LoVo (cell line): Measurements from ENCODE around the gene KAZN.

Experiments used
- DNase-seq: peaks from one replicate; pipeline ENCODE4 v3.0.0-alpha.2; 2016; ENCODE audit warnings: low spot score

KAZN gene

DNA sequence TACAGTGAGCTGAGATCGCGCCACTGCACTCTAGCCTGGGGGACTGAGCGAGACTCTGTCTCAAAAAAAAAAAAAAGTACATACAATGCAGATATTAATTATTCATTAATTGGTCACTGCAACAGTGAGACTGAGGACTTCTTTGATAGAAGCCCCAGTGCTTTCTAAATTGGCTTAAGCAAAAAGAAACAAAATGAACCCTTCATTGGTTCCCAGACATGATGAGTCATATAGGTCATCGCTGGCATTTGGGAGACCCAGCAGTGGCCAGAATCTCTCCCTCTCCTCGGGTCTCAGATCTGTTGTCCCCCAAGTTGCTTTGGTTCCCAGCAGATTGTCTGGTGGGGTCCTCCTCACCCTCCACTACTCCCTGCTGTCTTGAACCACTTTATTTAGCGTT is 144.9 kb downstream of the KAZN start:
- DNase-seq = no peak

DNA sequence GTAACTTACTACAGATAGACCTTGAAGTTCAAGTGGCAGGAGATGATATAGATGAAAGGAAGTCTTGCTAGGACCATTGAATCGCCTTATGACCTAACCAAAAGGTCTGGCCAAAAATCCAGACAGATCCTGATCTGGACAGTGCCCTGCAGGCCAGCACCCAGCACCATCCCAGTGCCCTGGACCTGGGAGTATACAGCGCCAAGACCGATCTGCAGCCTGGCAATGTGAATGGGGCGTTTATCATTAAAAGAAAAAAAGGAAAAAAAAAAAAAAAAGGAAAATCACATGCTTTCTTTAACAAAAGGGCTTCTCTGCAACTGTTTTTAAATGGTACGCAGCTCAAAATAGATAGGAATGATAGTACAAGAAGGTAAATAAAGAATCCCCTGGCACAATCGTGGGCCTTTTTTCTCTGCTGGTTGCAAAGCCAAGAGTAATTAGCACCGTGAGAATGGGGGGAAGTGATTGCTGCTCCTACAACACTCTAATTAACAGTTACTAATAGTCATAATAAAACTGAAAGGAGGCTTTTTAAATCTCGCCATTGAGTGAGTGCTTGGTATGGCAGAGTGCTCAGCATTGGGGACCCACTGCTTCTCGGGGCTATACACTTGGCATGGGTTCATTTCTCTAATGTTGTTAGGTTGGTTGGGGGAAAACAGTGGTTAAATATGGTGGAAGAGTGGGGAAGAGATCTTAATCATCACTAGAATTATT is 146.7 kb downstream of the KAZN start:
- no peak for DNase-seq

GRCh38 chr1:14745789-14746188 is 147.3 kb downstream of the KAZN start:
- no peak for DNase-seq

DNA sequence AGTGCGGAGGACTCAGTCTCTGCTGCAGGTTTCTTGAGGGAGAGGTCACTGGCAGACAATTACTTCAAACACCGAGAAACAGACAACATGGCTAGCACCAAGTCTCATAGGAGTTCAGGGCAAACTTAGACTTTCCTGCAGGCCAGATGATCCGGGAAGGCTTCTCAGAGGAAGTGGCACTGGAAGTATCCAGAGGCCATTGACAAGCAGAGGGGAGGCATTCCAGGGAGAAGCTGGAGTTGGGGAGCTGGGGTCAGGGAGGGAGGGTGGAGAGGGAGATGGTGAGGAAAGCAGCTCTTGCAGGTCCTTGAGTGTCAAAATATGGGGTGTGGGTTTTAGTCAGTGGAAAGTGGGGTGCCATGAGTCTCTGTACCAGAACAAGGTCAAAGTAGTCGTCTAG is 147.9 kb downstream of the KAZN start:
- no peak for DNase-seq

DNA sequence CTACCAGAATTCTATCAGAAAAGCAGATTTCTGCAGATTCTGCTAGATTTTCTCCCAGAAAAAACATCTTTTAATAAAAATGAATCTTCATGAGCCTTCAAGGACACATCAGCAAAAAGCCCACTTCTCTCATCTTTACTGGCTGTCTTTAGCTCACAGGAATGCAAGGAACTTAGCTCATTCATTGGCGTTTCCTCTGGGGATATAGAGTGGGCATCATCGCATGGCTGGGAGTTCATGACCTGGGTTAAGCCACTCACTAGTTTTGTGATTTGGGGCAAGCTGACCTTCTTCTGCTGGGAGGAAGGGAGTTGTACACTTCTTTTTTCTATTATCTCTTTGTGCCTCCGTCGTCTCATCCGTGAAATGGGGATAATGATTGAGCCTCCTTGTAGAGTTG is 149.7 kb downstream of the KAZN start:
- no peak for DNase-seq

GRCh38 chr1:14748977-14749376 is 150.5 kb downstream of the KAZN start:
- DNase-seq = no peak

GRCh38 chr1:14750490-14750889 is 152.0 kb downstream of the KAZN start:
- no peak for DNase-seq

DNA sequence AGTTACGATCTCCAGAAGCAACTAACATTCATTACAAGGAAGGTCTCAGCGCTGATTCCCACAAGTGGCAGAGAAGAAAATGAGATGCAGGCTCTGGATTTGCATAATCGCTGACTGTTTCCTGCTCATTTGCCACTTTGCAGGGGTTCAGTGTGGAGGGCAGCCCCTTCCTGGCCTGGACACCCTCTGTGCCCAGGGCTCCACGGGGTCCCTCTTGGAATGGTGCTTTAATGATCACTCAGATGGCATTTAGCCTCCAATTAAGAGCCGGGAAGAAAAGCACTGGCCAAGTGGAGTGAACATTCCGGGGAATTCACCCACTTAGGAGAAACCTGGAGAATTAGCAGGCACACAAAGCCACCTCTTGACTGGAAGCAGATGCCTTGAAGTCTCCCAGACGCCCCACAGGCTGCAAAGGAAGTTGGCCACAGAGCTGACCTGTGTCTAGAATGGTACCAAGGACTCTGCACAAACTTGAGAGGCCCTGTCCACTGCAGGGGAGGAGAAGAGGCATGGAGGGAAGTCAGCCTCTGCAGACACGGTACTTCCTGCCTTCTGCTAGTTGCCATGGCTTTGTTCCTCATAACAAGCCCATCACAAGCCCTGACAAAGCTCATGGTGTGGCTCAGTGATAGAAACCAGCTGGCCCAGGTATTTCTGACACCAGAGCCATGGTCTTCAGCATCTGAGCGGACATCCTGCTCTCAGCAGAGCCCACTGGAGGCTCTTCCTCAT is 157.2 kb downstream of the KAZN start:
- no peak for DNase-seq

- DNase-seq = no peak
Measured at GRCh38 chr1:14756589-14757285, 158.3 kb downstream of the KAZN start.

GRCh38 chr1:14757286-14757625 is 158.8 kb downstream of the KAZN start:
- DNase-seq = no peak

DNA sequence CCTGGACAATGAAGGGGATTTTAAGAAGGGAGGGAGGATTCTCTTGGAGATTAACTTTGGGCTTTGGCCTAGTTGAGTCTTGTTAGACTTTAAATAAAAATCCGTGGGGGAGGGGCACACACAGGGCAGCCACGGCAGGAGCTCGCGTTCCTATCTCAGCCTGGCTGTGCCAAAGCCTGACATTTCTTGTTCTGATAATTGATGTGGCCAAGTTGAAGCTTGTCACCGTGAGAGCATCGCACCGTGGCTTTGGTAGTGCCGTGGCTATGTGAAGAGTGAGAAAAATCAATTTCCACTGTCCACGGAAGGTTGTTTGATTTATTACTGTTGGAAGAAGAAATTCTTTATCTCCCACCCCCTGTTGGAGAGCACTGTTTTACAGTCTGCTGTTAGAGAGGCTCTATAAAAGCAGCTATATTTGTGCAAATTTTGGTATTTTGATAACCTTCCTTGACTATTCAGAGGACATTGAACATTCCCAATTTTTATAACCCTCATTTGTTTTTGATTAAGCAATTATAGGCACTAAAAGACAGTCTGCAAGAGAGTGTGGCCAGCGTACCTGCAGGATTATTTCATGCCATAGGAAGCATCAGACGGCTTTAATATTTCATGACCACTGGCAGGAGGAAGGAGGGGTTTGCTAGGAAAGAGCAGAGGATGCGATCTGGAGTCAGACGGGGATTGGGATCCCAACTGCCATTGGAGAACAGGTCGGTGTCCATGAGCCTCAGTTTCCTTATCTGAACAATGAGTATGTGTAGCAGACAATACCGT is 160.7 kb downstream of the KAZN start:
- no peak for DNase-seq

- DNase-seq = no peak
Measured at GRCh38 chr1:14759843-14760242, 161.4 kb downstream of the KAZN start.

- DNase-seq = no peak
Measured at GRCh38 chr1:14760780-14761179, 162.3 kb downstream of the KAZN start.

GRCh38 chr1:14761291-14762153 is 163.0 kb downstream of the KAZN start:
- DNase-seq = no peak

DNA sequence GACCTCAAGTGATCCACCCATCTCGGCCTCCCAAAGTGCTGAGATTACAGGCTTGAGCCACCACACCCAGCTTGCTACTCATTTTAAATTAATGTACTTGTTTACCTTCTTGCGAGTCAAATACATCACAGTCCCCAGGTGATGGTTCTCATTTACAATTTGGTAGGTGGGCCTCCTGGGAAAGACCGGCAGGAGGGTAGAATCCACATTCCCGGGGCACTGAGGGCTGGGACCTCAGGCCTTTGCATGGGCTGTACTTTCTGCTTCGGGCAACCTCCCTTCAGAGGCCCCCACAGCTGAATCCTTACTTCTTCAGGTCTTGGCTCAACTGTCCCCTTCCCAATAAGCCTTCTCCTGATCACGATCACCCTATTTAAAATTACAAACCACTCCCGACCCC is 165.5 kb downstream of the KAZN start:
- DNase-seq = no peak

DNA sequence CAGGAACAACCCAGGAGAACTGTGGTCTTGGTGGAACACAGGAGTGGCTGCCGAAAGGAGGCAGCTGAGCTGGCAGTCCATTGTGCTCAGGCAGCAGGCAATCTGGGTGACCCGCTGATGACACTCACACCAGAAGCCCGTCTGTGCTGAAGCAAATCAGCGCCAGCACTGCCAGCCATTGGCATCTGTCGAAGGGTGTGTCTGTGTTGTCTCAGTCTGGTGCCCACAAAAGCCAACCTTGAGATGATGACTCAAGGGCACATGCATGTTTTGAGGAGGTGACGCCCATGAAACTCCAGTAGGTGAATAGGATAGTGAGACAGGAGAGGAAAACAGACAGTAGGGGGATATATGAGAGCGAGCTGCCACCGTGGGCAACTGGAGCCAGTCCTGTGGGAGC is 167.3 kb downstream of the KAZN start:
- peak; percentile 50 for DNase-seq

DNA sequence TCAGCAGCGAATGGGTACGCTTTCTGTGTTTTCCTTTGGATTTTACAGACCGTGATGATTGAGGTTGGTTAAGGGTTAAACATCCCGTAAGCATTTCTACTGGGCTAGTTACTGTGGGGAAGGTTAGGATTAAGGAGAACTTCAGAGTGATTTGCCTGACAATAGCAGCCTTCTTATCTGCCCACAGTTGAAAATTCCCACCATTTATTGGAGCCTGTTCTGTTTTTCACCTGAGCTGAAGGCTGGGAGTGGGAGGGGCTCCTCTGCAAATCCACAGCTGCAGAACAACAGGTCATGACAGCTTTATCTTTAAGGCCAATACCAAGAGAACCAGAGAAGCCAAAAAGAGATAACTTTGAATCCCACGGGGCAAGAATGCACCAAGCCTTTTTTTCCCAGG is 168.6 kb downstream of the KAZN start:
- DNase-seq = no peak

DNA sequence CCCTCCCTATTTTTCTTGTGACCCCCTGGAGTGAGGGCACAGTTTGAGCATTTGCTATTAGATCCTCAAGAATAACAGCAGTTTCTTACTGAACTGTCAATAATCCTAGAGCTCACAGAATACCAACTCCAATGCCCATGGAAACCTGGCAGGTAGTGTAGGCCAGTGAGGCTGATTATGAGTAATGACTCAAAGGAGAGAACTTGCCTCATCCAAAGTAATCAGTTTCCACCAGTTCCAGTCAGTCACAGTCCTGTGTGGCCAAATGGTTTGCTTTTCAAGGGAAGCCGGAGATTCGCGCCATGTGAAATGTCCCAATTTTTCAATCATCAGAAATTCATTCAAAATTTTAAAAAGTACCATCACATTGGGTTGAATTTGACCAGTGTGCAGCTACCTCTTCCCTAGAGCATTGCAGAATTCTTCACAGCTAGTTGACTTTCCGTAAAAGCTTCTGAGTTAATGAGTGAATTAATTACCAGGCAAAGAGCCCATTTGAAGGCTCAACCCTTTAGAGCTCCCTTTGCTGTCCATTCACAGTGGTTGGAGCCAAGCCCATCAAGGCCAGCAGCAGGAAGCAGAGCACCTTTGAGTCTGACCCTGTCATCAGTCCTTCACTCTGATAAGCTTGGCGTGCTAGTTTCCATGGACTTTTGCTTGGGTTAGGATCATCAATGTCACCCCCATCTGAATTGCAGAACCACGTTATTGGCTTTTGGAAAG is 170.3 kb downstream of the KAZN start:
- no peak for DNase-seq

DNA sequence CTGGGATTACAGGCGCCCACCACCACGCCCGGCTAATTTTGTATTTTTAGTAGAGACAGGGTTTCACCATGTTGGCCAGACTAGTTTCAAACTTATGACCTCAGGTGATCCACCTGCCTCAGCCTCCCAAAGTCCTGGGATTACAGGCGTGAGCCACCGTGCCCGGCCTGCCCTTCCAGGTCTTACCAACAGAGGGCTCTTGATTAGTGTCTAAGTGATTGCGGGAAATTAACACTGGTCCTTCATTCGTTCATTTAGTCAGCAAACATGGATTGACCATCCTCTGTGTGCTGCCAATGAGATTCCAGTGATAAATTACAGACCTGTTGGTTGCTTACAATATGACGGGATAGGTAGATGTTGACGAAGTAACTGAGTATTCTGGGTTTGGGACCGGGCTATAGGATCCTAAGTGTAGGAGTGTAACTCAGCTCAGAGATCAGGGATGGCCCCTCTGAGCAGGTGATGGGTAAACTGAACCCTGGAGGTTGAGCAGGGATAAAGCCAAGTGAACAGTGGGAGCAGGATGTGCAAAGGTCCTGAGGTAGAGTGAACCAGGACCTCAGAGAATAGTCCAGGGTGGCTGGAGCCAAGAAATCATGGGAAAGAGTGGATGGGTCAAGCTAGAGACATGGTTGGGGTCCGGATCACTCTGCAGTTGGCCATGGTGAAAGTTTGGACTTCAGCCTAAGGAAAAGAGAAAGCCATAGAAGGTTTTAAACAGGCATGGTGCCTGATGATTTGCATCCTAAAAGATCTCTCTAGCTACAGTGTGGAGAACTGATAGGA is 171.2 kb downstream of the KAZN start:
- no peak for DNase-seq

DNA sequence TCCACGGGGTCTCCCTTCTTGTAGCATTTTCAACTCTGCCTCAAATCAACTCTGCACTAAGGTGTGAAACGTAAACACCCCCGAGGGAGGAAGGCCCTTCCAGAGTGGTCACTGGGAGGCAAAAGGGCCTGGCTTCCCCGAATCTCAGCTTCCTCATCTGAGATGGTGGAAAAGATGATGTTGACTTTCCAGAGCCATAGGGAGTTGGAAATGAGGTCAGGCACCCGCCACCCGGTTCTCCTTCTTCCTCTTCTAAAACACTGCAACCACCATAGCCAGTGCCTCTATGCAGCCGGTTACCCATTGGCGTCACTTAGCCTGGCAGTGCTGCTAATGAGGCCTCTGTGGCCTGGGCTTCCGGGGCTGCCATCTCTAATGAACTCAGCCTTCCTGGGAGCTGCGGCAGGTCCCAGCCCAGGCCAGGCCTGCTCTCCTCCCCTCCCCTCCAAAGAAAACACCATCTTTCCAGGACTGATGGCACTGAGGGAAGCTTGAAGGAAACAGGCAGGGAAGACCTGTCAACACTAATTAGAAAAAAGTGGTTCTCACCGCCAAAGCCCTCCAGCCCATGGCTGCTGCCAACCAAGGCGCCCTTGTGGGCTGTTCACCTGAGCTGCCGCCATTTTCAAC is 175.0 kb downstream of the KAZN start:
- DNase-seq = no peak
